SU-DHL-6 (cell line): ENCODE data around the gene WDR33.

Source experiments
- H2AFZ ChIP-seq: fragments of 200-600 bp; sonication (generic); 2 replicates; pipeline ENCODE4 v1.6.1; 2014; ENCODE audit warnings: low read depth, mild to moderate bottlenecking, moderate library complexity, mixed read lengths, antibody characterized with exemption, low read length; ENCODE audit not compliant: severe bottlenecking
- H3F3A ChIP-seq: fragments of 200-600 bp; shearing (Covaris generic); 2 replicates; pipeline ENCODE4 v1.6.0; 2016; ENCODE audit warnings: antibody characterized with exemption, mild to moderate bottlenecking; ENCODE audit not compliant: insufficient read depth
- H3K27ac ChIP-seq: fragments of 200-600 bp; sonication (generic); 2 replicates; pipeline ENCODE4 v1.5.1; 2016; ENCODE audit warnings: low read depth, mild to moderate bottlenecking, low read length, moderate library complexity, mixed read lengths
- H3K27me3 ChIP-seq: fragments of 200-600 bp; sonication (generic), shearing (Covaris generic); 2 replicates; pipeline ENCODE4 v1.6.0; 2014; ENCODE audit warnings: mild to moderate bottlenecking, low read length
- H3K36me3 ChIP-seq: fragments of 200-600 bp; sonication (generic); 2 replicates; pipeline ENCODE4 v1.6.1; 2014; ENCODE audit warnings: mild to moderate bottlenecking, low read length, mixed read lengths
- H3K4me2 ChIP-seq: fragments of 300-600, 200-600 bp; shearing (Covaris generic), sonication (generic); 2 replicates; pipeline ENCODE4 v1.6.0; 2014; ENCODE audit warnings: low read length, low read depth, mild to moderate bottlenecking; ENCODE audit not compliant: poor library complexity, severe bottlenecking
- H3K4me3 ChIP-seq: fragments of 200-600 bp; sonication (generic); 2 replicates; pipeline ENCODE4 v1.5.1; 2014; ENCODE audit warnings: antibody characterized with exemption, low read length, mild to moderate bottlenecking, mixed read lengths; ENCODE audit not compliant: insufficient read depth, poor library complexity, severe bottlenecking
- H3K79me2 ChIP-seq: fragments of 200-600 bp; sonication (generic); 2 replicates; pipeline ENCODE4 v1.6.1; 2014; ENCODE audit warnings: mild to moderate bottlenecking, low read length, moderate library complexity; ENCODE audit not compliant: insufficient read depth
- H3K9ac ChIP-seq: fragments of 200-600 bp; sonication (generic); 2 replicates; pipeline ENCODE4 v1.7.0; 2014; ENCODE audit warnings: mild to moderate bottlenecking, low read length
- H3K9me2 ChIP-seq: fragments of 200-600 bp; sonication (generic); replicated peaks from 2 replicates; pipeline ENCODE4 v1.6.1; 2014; ENCODE audit warnings: low read length; ENCODE audit not compliant: insufficient read depth
- H3K9me3 ChIP-seq: fragments of 200-600 bp; sonication (generic); 2 replicates; pipeline ENCODE4 v1.6.1; 2014; ENCODE audit warnings: low read length, mixed read lengths; ENCODE audit not compliant: insufficient read depth
- H4K20me1 ChIP-seq: fragments of 200-600 bp; sonication (generic); 2 replicates; pipeline ENCODE4 v1.6.1; 2014; ENCODE audit warnings: low read depth, mild to moderate bottlenecking, antibody characterized with exemption, low read length, moderate library complexity, mixed read lengths
- CTCF ChIP-seq: fragments of 200-600 bp; sonication (generic); IDR thresholded peaks from one replicate; pipeline ENCODE4 v1.5.1; 2017; ENCODE audit warnings: antibody characterized with exemption, mild to moderate bottlenecking, low read length, moderate library complexity; ENCODE audit not compliant: insufficient read depth, poor library complexity, severe bottlenecking
- EZH2phosphoT487 ChIP-seq: fragments of 200-600 bp; sonication (generic), shearing (Covaris generic); conservative IDR thresholded peaks from 2 replicates; pipeline ENCODE4 v1.6.1; 2018; ENCODE audit warnings: mild to moderate bottlenecking, antibody characterized with exemption, low read length, moderate library complexity, mixed read lengths

Gene WDR33

GRCh38 chr2:127715778-127716449 is 95.1 kb downstream of the WDR33 start:
- Histone ChIP-seq H3K27me3 (no peaks in the 10 kb centered on the region), H3K9ac (no peak overlapping the region), H3K9me3 (no peaks in the 10 kb centered on the region), H4K20me1 (no peaks in the 10 kb centered on the region), H3F3A (no peaks in the 10 kb centered on the region), H3K4me2 (no peak overlapping the region), H2AFZ (no peak overlapping the region), H3K27ac (no peak overlapping the region), H3K36me3 (peaks cover 8% of the 10 kb centered on the region; the same call in 1 of the 2 replicates), H3K4me3 (no peak overlapping the region), H3K79me2 (no peaks in the 10 kb centered on the region), H3K9me2 (no peaks in the 10 kb centered on the region)
- TF ChIP-seq CTCF: no peak
- no peak for TF ChIP-seq EZH2phosphoT487

- no peaks in the 10 kb centered on the region for H3K27me3 ChIP-seq
- no peaks in the 10 kb centered on the region for H3K79me2 ChIP-seq
- H3K9me3 ChIP-seq: no peaks in the 10 kb centered on the region
- no peaks in the 10 kb centered on the region for H3F3A ChIP-seq
- TF ChIP-seq CTCF: no peak
- no peak for TF ChIP-seq EZH2phosphoT487
- H3K27ac ChIP-seq: no peak overlapping the region
- H3K9ac ChIP-seq: no peak overlapping the region
- H4K20me1 ChIP-seq: no peaks in the 10 kb centered on the region
- peaks cover 6% of the 10 kb centered on the region; the same call in 1 of the 2 replicates for H3K36me3 ChIP-seq
- no peaks in the 10 kb centered on the region for H3K9me2 ChIP-seq
- H3K4me3 ChIP-seq: no peak overlapping the region
- H3K4me2 ChIP-seq: no peak overlapping the region
- H2AFZ ChIP-seq: no peak overlapping the region
Observed at GRCh38 chr2:127713562-127713961, 97.4 kb downstream of the WDR33 start.

GRCh38 chr2:127712999-127713398 is 98.0 kb downstream of the WDR33 start:
- H3K27me3 ChIP-seq: no peaks in the 10 kb centered on the region
- no peak overlapping the region for H3K27ac ChIP-seq
- H3K36me3 ChIP-seq: peaks cover 6% of the 10 kb centered on the region; the same call in 1 of the 2 replicates
- no peaks in the 10 kb centered on the region for H3K9me3 ChIP-seq
- no peak overlapping the region for H3K4me3 ChIP-seq
- no peaks in the 10 kb centered on the region for H3K9me2 ChIP-seq
- H3F3A ChIP-seq: no peaks in the 10 kb centered on the region
- TF ChIP-seq EZH2phosphoT487 (no peak), CTCF (no peak)
- H4K20me1 ChIP-seq: no peaks in the 10 kb centered on the region
- no peaks in the 10 kb centered on the region for H3K79me2 ChIP-seq
- no peak overlapping the region for H2AFZ ChIP-seq
- H3K9ac ChIP-seq: no peak overlapping the region
- H3K4me2 ChIP-seq: no peak overlapping the region
